A549 treated with dexamethasone at 1 μM for 4 hours (cell line): ENCODE data around the gene HSD17B14. TPM values are rescaled to one million over a fixed set of nuclear protein-coding genes. Genes with fewer than 3 reads are reported as not detected.

ENCODE experiments used
- total RNA-seq: library from RNA; stranded (reverse); fragments of 200-300 nt; extraction: Qiagen RNA extraction; gene quantifications from 5 replicates; pipeline ENCODE4 v1.2.3, GENCODE V29; 2022

Gene HSD17B14
- 12.1 to 15.5 TPM (median 13.1 TPM) in 5 replicates for total RNA-seq

DNA sequence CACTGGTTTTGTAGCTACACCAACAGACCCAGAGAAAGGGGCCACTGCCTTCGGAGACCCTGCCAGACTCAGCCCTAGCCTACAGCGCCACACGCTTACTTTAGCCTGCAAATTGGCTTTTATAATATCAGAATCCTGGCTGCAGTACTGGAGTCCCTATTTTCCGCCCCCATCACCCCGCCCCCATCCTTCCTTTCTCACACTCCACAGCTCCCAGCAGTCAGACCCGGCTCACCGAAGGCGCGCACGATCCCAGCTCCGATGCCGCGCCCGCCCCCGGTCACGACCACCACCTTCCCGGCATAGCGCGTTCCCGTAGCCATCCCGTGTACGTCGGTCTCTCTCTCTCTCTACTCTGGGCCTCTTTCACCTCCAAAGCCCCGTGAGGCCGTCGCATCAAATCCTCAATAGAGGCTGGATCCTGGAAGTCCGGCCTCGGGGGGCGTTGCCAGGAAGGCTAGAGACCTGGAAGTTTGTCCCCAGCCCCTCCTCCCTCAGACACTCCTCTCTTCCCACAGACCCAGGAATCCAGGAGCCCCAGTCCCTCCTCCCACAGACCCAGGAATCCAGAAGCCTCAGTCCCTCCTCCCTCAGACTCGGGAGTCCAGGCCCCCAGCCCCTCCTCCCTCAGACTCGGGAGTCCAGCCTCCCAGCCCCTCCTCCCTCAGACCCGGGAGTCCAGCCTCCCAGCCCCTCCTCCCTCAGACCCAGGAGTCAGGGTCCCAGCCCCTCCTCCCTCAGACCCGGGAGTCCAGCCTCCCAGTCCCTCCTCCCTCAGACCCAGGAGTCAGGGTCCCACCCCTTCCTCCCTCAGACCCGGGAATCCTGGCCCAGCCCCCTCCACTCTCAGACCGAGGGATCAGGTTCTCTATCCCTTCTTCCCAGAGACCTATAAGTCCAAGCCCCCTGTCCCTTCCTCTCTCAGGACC, at the start of gene HSD17B14:
TSS of gene HSD17B14 (minus strand) at position 403 of the 929 bp plus-strand sequence. CDS start at position 323, 80 bp downstream.

DNA sequence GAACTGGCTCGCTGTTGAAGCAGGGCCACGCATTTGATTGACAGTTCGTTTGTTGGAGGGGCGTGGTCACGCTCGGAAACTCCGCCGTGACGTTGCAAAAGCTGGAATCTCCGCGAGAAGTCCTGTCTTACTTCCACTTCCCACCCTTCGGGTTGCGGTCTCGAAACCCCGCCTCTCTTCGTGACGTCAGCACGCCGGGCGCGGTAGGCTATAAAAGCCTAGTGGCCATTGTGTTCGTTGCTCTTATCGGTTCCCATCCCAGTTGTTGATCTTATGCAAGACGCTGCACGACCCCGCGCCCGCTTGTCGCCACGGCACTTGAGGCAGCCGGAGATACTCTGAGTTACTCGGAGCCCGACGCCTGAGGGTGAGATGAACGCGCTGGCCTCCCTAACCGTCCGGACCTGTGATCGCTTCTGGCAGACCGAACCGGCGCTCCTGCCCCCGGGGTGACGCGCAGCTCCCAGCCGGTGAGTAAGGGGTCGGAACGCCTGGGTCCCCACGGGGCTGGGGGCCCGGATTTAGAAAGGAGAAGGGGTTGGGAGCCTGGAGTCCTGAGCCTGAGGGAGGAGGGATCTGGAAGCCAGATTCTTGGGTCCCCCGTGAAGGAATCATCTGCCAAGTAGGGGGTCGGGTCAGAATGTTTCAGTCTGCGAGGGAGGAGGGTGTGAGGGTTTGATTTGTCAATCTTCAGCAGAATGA, 36.0 kb upstream of the HSD17B14 start, which contains the start of gene PPP1R15A:
TSS of gene PPP1R15A (plus strand) at position 240 of the 702 bp plus-strand sequence. CDS start 813 bp downstream, outside the sequence.

DNA sequence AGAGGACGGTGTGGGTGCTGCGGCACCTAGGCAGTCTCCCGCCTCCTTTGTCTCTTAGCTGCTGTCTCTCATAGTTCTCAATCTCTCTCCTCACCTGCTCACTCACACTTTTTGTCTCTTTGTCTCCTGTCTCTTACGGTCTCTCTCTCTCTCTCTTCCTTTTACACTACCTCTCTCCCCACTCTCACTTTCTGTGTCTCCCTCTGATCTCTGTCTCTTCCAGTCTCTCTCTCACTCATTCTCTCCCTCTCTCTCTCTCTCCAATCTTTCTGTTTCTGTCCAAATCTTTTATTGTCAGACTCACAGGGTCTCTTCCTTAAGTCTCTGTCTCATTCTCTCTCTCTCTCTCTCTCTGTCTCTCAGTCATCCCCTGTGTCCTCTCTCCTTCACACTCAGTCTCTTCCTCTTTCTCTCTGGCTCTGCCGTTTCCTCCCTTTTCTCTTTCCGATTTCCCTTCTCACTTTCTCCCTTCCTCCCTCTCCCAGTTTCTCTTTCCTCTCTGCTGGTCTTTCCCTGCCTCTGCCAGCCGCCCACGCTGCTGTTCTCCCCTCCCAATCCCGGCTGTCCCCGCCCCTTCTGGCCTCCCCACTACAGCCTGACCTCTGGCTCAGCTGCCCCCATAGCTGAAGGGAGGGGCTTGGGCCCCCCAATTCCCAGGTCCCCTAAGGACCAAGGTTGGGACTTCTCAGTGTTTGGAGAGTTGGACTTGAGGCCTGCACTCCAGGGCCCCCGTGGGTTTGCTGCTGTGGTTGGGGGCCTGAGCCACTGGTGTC, 32.0 kb upstream of the HSD17B14 start, which contains the start of gene PLEKHA4:
TSS of gene PLEKHA4 (minus strand) at position 504 of the 773 bp plus-strand sequence. CDS start 997 bp downstream, outside the sequence.

Other genes starting within 250 kb of the HSD17B14 start
- 0.08 to 0.11 TPM in 2 of 5 replicates, not detected in the others for gene SPACA4, start 229.7 kb downstream of the HSD17B14 start, total RNA-seq
- 0.12 to 0.40 TPM (median 0.18 TPM) in 5 replicates for gene FAM83E, start 221.4 kb downstream of the HSD17B14 start, total RNA-seq
- 2,904 to 3,740 TPM (median 3,069 TPM) in 5 replicates for gene RPL18, start 217.3 kb downstream of the HSD17B14 start, total RNA-seq
- gene SPHK2, start 217.0 kb downstream of the HSD17B14 start, total RNA-seq: 10.1 to 17.1 TPM (median 15.9 TPM) in 5 replicates
- 1.5 to 2.7 TPM (median 1.7 TPM) in 5 replicates for gene DBP, start 199.1 kb downstream of the HSD17B14 start, total RNA-seq
- gene CA11, start 190.3 kb downstream of the HSD17B14 start, total RNA-seq: 7.6 to 13.1 TPM (median 9.9 TPM) in 5 replicates
- 0.07 to 0.29 TPM (median 0.19 TPM) in 5 replicates for gene NTN5, start 163.5 kb downstream of the HSD17B14 start, total RNA-seq
- not detected in 5 replicates for gene FUT2, start 140.5 kb downstream of the HSD17B14 start, total RNA-seq
- gene MAMSTR, start 116.8 kb downstream of the HSD17B14 start, total RNA-seq: 0.30 to 0.66 TPM (median 0.33 TPM) in 5 replicates
- gene RASIP1, start 95.9 kb downstream of the HSD17B14 start, total RNA-seq: 0.29 to 0.98 TPM (median 0.54 TPM) in 5 replicates
- gene IZUMO1, start 89.6 kb downstream of the HSD17B14 start, total RNA-seq: not detected in 5 replicates
- gene FUT1, start 83.8 kb downstream of the HSD17B14 start, total RNA-seq: 0.07 to 0.11 TPM (median 0.08 TPM) in 5 replicates
- not detected in 5 replicates for gene FGF21, start 81.0 kb downstream of the HSD17B14 start, total RNA-seq
- 48.8 to 56.6 TPM (median 56.3 TPM) in 5 replicates for gene BCAT2, start 25.5 kb downstream of the HSD17B14 start, total RNA-seq
- 1.3 to 1.5 TPM (median 1.4 TPM) in 5 replicates for gene PLEKHA4, start 32.1 kb upstream of the HSD17B14 start, total RNA-seq
- gene PPP1R15A, start 35.9 kb upstream of the HSD17B14 start, total RNA-seq: 76.6 to 102 TPM (median 92.1 TPM) in 5 replicates
- not detected in 5 replicates for gene TULP2, start 62.3 kb upstream of the HSD17B14 start, total RNA-seq
- 182 to 210 TPM (median 199 TPM) in 5 replicates for gene NUCB1, start 63.8 kb upstream of the HSD17B14 start, total RNA-seq
- gene DHDH, start 97.2 kb upstream of the HSD17B14 start, total RNA-seq: 0.62 to 1.5 TPM (median 1.2 TPM) in 5 replicates
- gene BAX, start 118.4 kb upstream of the HSD17B14 start, total RNA-seq: 254 to 381 TPM (median 326 TPM) in 5 replicates
- gene FTL, start 128.8 kb upstream of the HSD17B14 start, total RNA-seq: 16,748 to 23,741 TPM (median 18,953 TPM) in 5 replicates
- 17.3 to 24.3 TPM (median 21.1 TPM) in 5 replicates for gene GYS1, start 156.8 kb upstream of the HSD17B14 start, total RNA-seq
- 224 to 281 TPM (median 256 TPM) in 5 replicates for gene RUVBL2, start 157.4 kb upstream of the HSD17B14 start, total RNA-seq
- 0.19 TPM in 1 of 5 replicates, not detected in the others for gene LHB, start 180.6 kb upstream of the HSD17B14 start, total RNA-seq
- gene CGB3, start 187.8 kb upstream of the HSD17B14 start, total RNA-seq: not detected in 5 replicates
- gene CGB2, start 195.4 kb upstream of the HSD17B14 start, total RNA-seq: 0.12 to 0.36 TPM (median 0.24 TPM) in 4 of 5 replicates, not detected in the other
- 0.14 TPM in 1 of 5 replicates, not detected in the others for gene CGB1, start 200.4 kb upstream of the HSD17B14 start, total RNA-seq
- 0.20 to 0.72 TPM (median 0.42 TPM) in 4 of 5 replicates, not detected in the other for gene CGB5, start 207.4 kb upstream of the HSD17B14 start, total RNA-seq
- 1.5 to 3.0 TPM (median 2.7 TPM) in 5 replicates for gene CGB8, start 212.6 kb upstream of the HSD17B14 start, total RNA-seq
- 0.23 to 0.86 TPM (median 0.45 TPM) in 5 replicates for gene CGB7, start 221.3 kb upstream of the HSD17B14 start, total RNA-seq
- gene NTF4, start 228.3 kb upstream of the HSD17B14 start, total RNA-seq: 0.24 to 0.75 TPM (median 0.67 TPM) in 5 replicates
- not detected in 5 replicates for gene KCNA7, start 236.2 kb upstream of the HSD17B14 start, total RNA-seq
- 256 to 381 TPM (median 350 TPM) in 5 replicates for gene SNRNP70, start 249.0 kb upstream of the HSD17B14 start, total RNA-seq